ENCODE data around the gene GEMIN5.

GEMIN5 gene

GRCh38 chr5:154873791-154874331 lies 64.2 kb downstream of the GEMIN5 start:
- no peak for DNase-seq

GRCh38 chr5:154871734-154872133 lies 66.3 kb downstream of the GEMIN5 start:
- DNase-seq, result no peak

DNA sequence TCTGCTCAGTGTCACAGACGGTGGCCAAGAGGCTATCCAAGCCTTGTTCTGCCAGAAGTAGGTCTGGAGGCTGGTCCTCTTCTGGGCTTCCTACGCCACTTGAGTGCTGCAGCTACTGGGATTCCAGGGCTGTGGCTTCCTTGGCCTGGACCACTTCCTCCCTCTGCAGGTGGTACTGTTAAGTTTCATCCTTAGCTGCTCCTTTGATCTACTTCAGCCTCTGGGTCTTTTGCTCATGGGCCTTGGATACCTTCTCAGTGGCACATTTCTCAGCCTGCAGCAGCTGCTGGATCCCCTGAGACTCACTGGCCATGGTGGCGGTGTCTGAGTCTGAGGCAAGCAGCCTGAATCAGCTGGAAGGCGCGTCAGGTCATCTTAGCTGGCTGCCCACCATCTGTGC lies 69.3 kb downstream of the GEMIN5 start:
- DNase-seq, result peak in 1 of 2 donors; percentile 15

GRCh38 chr5:154866841-154867240 lies 71.2 kb downstream of the GEMIN5 start:
- no peak for DNase-seq

DNA sequence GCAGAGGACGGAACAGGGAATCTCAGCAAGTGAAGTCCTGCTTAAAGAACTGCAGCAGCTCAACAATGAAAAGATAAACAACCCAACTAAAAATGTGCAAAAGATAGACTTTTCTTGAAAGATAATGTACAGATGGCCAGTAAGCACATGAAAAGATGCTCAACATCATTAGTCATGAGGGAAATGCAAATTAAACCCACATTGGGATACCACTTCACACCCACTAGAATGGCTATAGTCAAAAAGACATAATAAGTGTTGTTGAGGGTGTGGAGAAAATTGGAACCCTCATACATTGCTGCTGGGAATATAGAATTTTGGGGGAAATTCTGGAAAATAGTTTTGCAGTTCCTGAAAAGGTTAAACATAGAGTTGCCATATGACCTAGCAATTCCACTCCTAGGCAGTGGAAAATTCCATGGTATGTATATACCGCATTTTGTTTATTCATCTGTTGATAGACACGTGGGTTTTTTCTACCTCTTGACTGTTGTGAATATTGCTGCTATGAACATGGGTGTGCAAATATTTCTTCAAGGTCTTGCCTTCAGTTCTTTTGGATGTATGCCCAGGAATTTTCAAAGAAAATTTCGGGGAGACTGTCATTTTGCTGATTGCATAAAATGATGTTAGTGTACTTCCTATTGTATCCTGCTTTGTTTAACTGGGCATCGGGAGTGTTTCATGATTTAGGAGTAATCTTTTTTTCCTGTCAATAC lies 72.4 kb downstream of the GEMIN5 start:
- DNase-seq, result no peak

GRCh38 chr5:154863291-154864080 lies 74.5 kb downstream of the GEMIN5 start:
- no peak for DNase-seq

- DNase-seq, result no peak
Measured at GRCh38 chr5:154862766-154863165, 75.2 kb downstream of the GEMIN5 start.

GRCh38 chr5:154861946-154862345 lies 76.1 kb downstream of the GEMIN5 start:
- no peak for DNase-seq

- peak in 1 of 2 donors; percentile 19 for DNase-seq
Measured at GRCh38 chr5:154860765-154861164, 77.2 kb downstream of the GEMIN5 start.

GRCh38 chr5:154860123-154860522 lies 77.9 kb downstream of the GEMIN5 start:
- no peak for DNase-seq

DNA sequence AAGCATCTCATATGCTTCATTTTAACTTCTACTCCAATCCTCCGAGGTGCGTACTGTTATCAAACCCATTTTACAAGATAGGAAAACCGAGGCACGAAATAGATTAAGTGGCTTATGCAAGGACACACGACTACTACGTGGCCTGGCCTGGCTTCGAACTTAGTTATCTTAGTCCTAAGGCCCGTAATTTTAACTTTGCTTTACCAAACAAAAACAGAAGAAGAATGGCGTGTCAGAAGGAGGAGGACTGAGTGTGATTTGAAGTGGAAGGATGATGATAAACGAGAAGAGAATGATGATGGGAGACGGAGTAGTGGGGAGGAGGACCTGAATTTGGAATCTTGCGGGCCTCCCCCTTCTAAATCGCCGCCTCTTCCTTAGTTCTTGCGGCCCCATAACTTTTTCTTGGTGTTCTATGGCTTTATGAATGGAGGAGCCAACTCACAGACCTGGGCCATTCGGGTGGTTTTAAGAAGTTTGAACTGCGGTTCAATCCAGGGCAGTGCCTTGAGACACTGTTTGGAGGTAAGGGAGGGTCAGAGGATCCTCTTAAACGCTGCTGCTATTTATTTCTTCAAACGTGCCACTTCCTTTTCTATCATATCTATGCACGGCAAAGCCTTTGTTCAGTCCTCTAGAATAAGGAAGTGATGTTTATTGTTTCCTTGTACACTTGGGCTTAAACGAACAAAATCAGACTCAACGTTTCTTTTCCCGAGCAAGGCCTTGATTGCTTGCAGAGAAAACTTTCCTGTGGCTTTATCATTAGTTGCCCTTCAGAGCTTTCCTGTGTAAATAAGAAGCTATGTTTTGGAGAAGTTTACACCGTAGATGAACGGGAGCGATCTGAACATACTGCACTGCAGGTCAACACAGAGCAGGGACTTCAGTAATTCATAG lies 78.8 kb downstream of the GEMIN5 start:
- peak in 1 of 2 donors; percentile 47 for DNase-seq

DNA sequence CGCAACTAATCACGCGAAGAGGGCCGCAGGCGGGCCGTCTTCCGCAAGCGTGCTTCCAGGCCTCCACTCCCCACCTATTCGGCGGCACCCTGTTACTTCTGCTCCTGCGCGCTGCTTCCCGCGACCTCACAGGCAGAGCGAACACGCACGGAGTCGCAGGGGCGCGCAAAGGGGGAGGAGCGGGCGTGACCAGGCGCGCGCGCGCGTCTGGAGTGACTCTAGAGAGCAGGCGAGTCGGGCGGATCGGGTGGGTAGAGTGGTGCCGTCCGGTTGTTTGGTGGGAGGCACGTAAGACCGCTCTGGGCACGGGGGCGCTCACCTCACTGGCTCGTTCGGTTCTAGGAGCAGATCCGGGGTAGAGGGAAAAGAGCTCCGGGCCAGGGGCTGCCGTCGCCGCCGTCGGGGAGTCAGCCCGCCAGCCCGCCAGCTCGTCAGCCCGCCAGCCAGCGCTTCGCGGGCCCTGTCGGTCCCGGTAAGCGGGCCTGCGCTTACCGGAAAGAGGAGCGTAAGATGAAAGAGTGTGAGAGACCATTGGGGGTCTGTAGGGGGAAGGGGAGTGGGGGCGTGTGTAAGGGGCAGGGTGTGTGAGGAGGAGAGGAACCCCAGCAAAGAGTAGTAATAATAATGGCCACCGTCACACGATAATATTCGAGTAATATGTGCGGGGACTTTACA lies 79.6 kb downstream of the GEMIN5 start, which contains the start of gene CNOT8:
CNOT8 (plus strand) TSS at position 331 of the 675 bp plus-strand sequence. CDS start 4,652 bp downstream, outside the sequence.
- peak; percentile 97 for DNase-seq

DNA sequence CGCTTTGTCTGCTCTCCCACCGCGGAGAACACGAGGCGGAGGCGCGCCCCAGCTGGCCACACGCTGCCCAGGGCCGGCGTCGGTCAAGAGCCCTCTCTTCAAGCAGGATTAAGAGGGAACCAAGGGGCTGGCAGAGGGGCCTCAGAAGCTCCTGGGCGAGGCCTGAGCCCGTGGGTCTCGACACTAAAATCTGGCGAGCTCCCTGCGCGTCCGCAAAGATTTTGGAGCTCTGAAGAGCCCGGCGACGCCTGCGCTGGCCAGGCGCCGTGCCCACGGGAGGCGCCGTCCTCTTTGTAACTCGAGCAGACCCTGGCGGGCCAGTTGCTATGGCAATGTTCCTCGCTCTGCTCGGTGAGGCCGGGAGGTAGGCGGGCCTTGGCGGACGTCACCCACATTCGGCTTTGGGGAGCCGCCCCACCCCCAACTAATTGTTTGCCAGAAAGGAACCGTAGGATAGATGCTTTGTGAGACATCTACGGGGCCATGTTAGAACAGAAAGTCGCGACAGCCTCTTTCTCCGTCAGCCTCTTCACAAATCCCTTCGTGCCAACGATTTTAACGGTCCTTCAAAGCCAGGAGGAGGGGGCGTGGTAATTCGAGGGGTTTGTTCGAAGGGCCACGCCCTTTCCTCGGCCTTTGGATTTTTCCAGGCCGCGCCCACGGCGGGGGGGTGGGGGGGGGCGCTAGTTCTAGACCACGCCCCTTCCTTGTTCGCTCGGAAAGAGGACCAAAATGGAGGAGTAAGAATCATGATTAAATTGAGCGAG lies 80.3 kb downstream of the GEMIN5 start:
- DNase-seq, result peak; percentile 93 to 95

DNA sequence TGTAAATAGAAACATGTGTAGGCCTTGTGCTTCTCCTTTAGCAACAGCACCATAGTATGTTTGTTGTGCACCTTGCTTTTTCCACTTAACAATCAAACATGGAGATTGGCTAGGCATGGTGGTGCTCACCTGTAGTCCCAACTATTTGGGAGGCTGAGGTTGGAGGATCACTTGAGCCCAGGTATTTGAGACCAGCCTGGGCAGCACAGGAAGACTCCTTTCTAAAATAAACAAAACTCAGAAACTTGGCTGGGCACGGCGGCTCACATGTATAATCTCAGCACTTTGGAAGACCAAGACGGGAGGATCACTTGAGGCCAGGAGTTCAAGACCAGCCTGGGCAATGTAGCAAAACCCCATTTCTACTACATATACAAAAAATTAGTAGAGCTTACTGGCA lies 86.7 kb downstream of the GEMIN5 start:
- DNase-seq, result no peak

GRCh38 chr5:154850255-154851062 lies 87.6 kb downstream of the GEMIN5 start, which contains the start of gene FAXDC2:
Gene FAXDC2 (minus strand): TSS chr5:154850603. CDS start chr5:154838178, 12,425 bp downstream.
- DNase-seq, result no peak

DNA sequence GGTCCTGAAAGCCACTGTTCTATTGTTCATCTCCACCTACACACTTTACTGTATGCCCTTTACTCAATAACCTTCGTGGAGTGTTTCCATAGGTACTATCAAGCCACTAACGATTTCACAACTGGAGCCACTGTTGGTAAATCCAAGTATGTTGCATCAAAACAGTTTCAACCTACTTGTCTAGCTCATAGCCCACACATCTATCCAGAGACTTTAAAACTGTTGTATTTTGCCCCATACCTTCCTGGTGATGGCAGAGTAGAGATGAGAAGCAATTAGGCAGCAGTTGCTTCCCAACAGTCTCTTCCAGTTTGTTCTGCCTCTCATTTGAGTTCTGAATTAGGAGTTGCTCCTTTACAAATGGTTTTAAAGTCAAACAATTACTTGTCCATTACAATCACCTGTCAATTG lies 88.2 kb downstream of the GEMIN5 start:
- DNase-seq, result no peak

DNA sequence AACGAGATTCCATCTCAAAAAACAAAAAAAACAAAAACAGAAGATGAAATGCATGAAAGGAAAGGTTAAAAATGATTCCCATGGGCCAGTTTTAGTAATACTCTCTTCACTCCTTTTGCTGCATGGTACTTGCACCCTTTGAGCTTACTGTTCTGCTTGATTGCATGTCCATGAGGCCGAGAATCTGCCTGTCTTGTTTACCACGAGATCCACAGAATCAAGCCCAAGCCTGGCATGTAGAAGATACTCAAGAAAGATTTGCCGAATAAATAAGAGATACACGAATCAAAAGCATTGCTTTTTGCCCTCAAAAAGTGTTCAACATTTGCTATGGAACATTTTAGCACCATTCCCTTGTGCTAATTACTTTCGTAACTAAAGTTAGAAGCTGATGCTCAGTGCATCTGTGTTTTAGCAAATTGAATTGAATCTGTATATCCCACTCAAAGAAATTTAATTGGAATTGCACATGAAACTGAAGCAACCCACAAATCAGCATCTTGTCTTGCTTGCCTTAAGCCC lies 88.7 kb downstream of the GEMIN5 start:
- no peak for DNase-seq

- DNase-seq, result no peak
Measured at GRCh38 chr5:154844809-154845208, 93.2 kb downstream of the GEMIN5 start.

- DNase-seq, result no peak
Measured at GRCh38 chr5:154842689-154843530, 95.1 kb downstream of the GEMIN5 start.
